ENCODE data around the gene TRIM71. TPM values are rescaled to one million over a fixed set of nuclear protein-coding genes. Genes with fewer than 3 reads are reported as not detected.

TRIM71 gene
- total RNA-seq, 2 experiments from 2014 or later: 0.18 to 0.22 TPM

DNA sequence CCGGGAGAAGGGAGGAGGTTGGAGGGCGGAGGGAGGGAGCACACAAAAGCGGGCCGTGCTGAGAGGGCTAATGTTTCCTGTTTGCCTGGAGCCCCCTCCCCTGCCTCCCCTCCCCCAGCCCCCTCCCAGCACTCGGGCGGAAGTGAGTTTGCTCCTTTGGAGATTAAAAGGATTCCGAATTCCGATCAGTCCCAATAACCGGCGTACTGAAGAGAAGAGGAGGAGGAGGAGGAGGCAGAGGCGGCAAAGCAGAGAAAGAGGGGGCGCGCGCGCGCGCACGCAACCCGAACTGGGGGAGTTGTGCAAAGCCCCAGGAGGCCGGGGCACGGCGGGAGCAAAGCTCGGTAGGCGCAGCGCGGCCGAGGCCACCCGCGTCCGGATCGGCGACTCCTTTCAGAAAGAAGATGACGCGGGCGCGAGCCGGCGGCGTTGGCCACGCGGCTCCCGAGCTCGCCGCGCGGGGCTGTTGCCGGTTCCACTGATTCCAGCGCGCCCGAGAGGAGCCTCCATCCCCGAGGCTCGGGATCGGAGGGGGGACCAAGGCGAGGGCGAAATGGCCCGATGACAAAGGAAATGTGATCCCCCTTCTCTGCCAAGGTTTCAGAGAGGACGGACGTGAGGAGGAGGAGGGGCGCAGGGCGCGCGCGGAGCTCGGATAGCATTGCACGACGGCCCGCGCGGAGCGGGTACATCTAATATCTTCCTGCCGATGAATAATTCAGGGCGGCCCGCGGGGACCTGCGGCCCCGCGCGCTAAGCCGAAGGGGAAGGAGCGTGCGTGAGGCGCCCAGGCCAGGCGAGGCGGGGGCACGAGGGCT is 1.1 kb upstream of the TRIM71 start:
- Mint-ChIP-seq H3K27me3 (peaks cover 49% of the 10 kb centered on the region), H3K27ac (no peak overlapping the region), H3K36me3 (ENCODE audit: low read depth) (no peaks in the 10 kb centered on the region), H3K9me3 (no peaks in the 10 kb centered on the region), H3K4me3 (peak overlapping the region; percentile 66), H3K4me1 (ENCODE audit: low read depth) (peaks cover 20% of the 10 kb centered on the region)
- intact Hi-C loops (cut with micrococcal nuclease): no loop called here
- ChIA-PET POLR2A (interaction anchor here (0.6 kb wide), 1 partner anchor 406 kb away, joined by 4 read pairs; no protein-coding TSS in a partner anchor), CTCF (interaction anchor here (0.7 kb wide), 1 partner anchor 258 kb away, joined by 3 read pairs; no protein-coding TSS in a partner anchor)
- TF ChIP-seq, protein P1, sequence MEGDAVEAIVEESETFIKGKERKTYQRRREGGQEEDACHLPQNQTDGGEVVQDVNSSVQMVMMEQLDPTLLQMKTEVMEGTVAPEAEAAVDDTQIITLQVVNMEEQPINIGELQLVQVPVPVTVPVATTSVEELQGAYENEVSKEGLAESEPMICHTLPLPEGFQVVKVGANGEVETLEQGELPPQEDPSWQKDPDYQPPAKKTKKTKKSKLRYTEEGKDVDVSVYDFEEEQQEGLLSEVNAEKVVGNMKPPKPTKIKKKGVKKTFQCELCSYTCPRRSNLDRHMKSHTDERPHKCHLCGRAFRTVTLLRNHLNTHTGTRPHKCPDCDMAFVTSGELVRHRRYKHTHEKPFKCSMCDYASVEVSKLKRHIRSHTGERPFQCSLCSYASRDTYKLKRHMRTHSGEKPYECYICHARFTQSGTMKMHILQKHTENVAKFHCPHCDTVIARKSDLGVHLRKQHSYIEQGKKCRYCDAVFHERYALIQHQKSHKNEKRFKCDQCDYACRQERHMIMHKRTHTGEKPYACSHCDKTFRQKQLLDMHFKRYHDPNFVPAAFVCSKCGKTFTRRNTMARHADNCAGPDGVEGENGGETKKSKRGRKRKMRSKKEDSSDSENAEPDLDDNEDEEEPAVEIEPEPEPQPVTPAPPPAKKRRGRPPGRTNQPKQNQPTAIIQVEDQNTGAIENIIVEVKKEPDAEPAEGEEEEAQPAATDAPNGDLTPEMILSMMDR (IDR thresholded peaks at IDR 0.05): no peak
- ATAC-seq: peak; percentile 10
- peak; percentile 41 for DNase-seq

DNA sequence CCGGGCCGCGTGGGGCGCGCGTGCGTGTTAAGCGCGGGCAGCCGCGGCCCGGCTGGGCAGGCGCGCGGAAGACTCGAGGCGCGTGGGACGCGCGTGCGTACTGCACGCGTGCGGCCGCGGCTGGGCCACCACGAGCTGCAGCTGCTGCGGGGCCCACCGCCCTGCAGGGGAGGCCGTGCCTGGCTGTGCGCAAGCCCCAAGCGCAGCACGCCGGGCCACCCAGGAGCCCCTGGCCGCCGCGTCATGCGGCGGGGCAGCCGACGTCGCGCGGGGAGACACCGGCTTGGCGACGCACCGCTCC is 590 bp upstream of the TRIM71 start:
- Mint-ChIP-seq H3K9me3 (no peaks in the 10 kb centered on the region), H3K27me3 (peaks cover 51% of the 10 kb centered on the region)

DNA sequence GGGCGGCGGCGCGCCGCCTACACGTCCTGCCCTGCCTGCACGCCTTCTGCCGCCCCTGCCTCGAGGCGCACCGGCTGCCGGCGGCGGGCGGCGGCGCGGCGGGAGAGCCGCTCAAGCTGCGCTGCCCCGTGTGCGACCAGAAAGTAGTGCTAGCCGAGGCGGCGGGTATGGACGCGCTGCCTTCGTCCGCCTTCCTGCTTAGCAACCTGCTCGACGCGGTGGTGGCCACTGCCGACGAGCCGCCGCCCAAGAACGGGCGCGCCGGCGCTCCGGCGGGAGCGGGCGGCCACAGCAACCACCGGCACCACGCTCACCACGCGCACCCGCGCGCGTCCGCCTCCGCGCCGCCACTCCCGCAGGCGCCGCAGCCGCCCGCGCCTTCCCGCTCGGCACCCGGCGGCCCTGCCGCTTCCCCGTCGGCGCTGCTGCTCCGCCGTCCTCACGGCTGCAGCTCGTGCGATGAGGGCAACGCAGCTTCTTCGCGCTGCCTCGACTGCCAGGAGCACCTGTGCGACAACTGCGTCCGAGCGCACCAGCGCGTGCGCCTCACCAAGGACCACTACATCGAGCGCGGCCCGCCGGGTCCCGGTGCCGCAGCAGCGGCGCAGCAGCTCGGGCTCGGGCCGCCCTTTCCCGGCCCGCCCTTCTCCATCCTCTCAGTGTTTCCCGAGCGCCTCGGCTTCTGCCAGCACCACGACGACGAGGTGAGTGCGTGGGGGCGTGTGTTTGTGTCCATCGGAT is 602 bp downstream of the TRIM71 start:
- Mint-ChIP-seq H3K9me3 (no peaks in the 10 kb centered on the region), H3K27ac (no peak overlapping the region), H3K36me3 (ENCODE audit: low read depth) (no peaks in the 10 kb centered on the region), H3K27me3 (peaks cover 50% of the 10 kb centered on the region), H3K4me3 (peak overlapping the region; percentile 65), H3K4me1 (ENCODE audit: low read depth) (peaks cover 20% of the 10 kb centered on the region)
- POLR2A ChIA-PET: no interaction called here
- CTCF ChIA-PET: interaction anchor here (0.6 kb wide), 1 partner anchor 1041 kb away, joined by 3 read pairs; no protein-coding TSS in a partner anchor
- TF ChIP-seq, protein P1 (IDR thresholded peaks at IDR 0.05): no peak
- intact Hi-C loops (cut with micrococcal nuclease): no loop called here
- DNase-seq (peak; percentile 14), ATAC-seq (peak; percentile 50)

More for the DNA sequence above, 590 bp upstream of the TRIM71 start:
- no peak for DNase-seq
- peak; percentile 38 for ATAC-seq
- TF ChIP-seq, protein P1 (IDR thresholded peaks at IDR 0.05): no peak
- ChIA-PET POLR2A (interaction anchor here (0.6 kb wide), 1 partner anchor 405 kb away, joined by 4 read pairs; no protein-coding TSS in a partner anchor), CTCF (interaction anchor here (0.7 kb wide), 1 partner anchor 258 kb away, joined by 3 read pairs; no protein-coding TSS in a partner anchor)
- Mint-ChIP-seq H3K4me1 (ENCODE audit: low read depth) (peaks cover 20% of the 10 kb centered on the region), H3K4me3 (peak overlapping the region; percentile 66), H3K36me3 (ENCODE audit: low read depth) (no peaks in the 10 kb centered on the region), H3K27ac (no peak overlapping the region)
- intact Hi-C loops (cut with micrococcal nuclease): no loop called here

DNA sequence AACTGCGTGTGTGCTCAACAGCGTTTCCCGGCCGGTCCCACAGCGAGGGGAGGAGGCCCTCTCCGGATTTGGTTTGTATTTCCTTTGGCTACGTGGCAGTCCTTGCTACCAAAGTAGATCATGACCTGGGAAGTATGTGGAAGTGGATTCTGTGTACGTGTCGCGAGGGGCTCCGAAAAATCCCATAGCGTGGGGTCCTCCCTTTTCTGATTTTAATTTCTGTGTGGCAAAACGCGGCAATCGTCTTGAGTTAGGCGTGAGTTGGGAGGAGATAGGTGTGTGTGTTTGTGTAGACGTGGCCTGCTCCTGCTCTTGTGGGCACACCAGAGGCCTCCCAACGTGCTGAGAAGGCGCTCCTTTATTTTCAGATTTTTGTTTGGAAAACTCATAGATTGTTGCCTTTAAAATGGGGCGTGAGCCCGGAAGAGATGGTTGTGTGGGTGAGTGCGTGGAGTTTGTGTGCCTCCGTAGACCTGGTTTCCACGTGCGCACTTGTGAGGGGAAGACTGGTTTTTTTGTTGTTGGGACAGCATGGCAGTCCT is 1.2 kb downstream of the TRIM71 start:
- TF ChIP-seq, protein P1 (IDR thresholded peaks at IDR 0.05): no peak
- ATAC-seq (no peak), DNase-seq (peak; percentile 2)
- Mint-ChIP-seq H3K4me3 (peak overlapping the region; percentile 40), H3K36me3 (ENCODE audit: low read depth) (no peaks in the 10 kb centered on the region), H3K27ac (no peak overlapping the region), H3K27me3 (peaks cover 50% of the 10 kb centered on the region), H3K4me1 (ENCODE audit: low read depth) (peaks cover 20% of the 10 kb centered on the region), H3K9me3 (no peaks in the 10 kb centered on the region)
- CTCF ChIA-PET: interaction anchor here (0.6 kb wide), 1 partner anchor 1042 kb away, joined by 3 read pairs; no protein-coding TSS in a partner anchor
- intact Hi-C loops (cut with micrococcal nuclease): no loop called here
- POLR2A ChIA-PET: no interaction called here

Data from activated CD8-positive, alpha-beta T cell treated with anti-CD3 and anti-CD28 coated beads for 36 hours (primary cell).